Muscle layer of duodenum (tissue), 2 donors: Measurements from ENCODE around the gene CCL28.
"Not testable (repeated sequence)": the region's sequence is repeated elsewhere in the genome, so short reads cannot be mapped to it uniquely, and the experiment has no call there.

Experiments
- H3K27ac ChIP-seq: one replicate; pipeline ENCODE4 v1.7.0; 2013; ENCODE audit warnings: mild to moderate bottlenecking, low read length
- H3K27me3 ChIP-seq: one replicate; pipeline ENCODE4 v1.7.0; 2013; ENCODE audit warnings: low read depth, mild to moderate bottlenecking, control low read depth, low read length
- H3K36me3 ChIP-seq, 2 donors: one replicate each; pipeline ENCODE4 v1.7.0; 2013; ENCODE audit warnings: low read length in 2 of 2, control low read depth in 1 of 2, mild to moderate bottlenecking in 1 of 2; ENCODE audit not compliant: insufficient read depth in 2 of 2, control insufficient read depth in 1 of 2
- H3K4me1 ChIP-seq, 2 donors: one replicate each; pipeline ENCODE4 v1.7.0; 2013; ENCODE audit warnings: low read length in 2 of 2, mild to moderate bottlenecking in 2 of 2, control low read depth in 1 of 2, moderate library complexity in 1 of 2; ENCODE audit not compliant: insufficient read depth in 2 of 2, control insufficient read depth in 1 of 2
- H3K4me3 ChIP-seq, 2 donors: one replicate each; pipeline ENCODE4 v1.7.0; 2013; ENCODE audit warnings: low read length in 2 of 2, low read depth in 1 of 2, mild to moderate bottlenecking in 1 of 2
- H3K9me3 ChIP-seq, 2 donors: one replicate each; pipeline ENCODE4 v1.7.0; 2013; ENCODE audit warnings: low read length in 2 of 2, control low read depth in 1 of 2, mild to moderate bottlenecking in 1 of 2; ENCODE audit not compliant: control insufficient read depth in 1 of 2
- donor health status: healthy.

The CCL28 gene

GRCh38 chr5:43409809-43410271, 2.4 kb downstream of the CCL28 start:
- H3K4me1 ChIP-seq, result no peaks in the 10 kb centered on the region
- H3K9me3 ChIP-seq, result no peaks in the 10 kb centered on the region
- no peaks in the 10 kb centered on the region for H3K27me3 ChIP-seq
- H3K27ac ChIP-seq, result peak overlapping the region; percentile 71
- H3K36me3 ChIP-seq, result no peaks in the 10 kb centered on the region
- H3K4me3 ChIP-seq, result peak overlapping the region in 1 of 2 donors; percentile 45

- H3K27ac ChIP-seq, H3K9me3 ChIP-seq, H3K27me3 ChIP-seq, H3K4me3 ChIP-seq, H3K36me3 ChIP-seq, H3K4me1 ChIP-seq: not testable (repeated sequence)
Measured at GRCh38 chr5:43402524-43403066, 9.6 kb downstream of the CCL28 start.

GRCh38 chr5:43401827-43402226, 10.4 kb downstream of the CCL28 start:
- no peaks in the 10 kb centered on the region for H3K9me3 ChIP-seq
- no peak overlapping the region for H3K27ac ChIP-seq
- no peaks in the 10 kb centered on the region for H3K27me3 ChIP-seq
- H3K4me1 ChIP-seq, result no peaks in the 10 kb centered on the region
- H3K36me3 ChIP-seq, result no peaks in the 10 kb centered on the region
- no peak overlapping the region for H3K4me3 ChIP-seq

GRCh38 chr5:43400082-43400481, 12.1 kb downstream of the CCL28 start:
- no peaks in the 10 kb centered on the region for H3K9me3 ChIP-seq
- no peak overlapping the region for H3K27ac ChIP-seq
- no peaks in the 10 kb centered on the region for H3K4me1 ChIP-seq
- H3K4me3 ChIP-seq, result no peak overlapping the region
- no peaks in the 10 kb centered on the region for H3K36me3 ChIP-seq
- no peaks in the 10 kb centered on the region for H3K27me3 ChIP-seq

- no peaks in the 10 kb centered on the region for H3K9me3 ChIP-seq
- no peaks in the 10 kb centered on the region for H3K4me1 ChIP-seq
- no peaks in the 10 kb centered on the region for H3K36me3 ChIP-seq
- no peak overlapping the region for H3K27ac ChIP-seq
- H3K4me3 ChIP-seq, result peak overlapping the region; percentile 74 to 80
- H3K27me3 ChIP-seq, result no peaks in the 10 kb centered on the region
Measured at GRCh38 chr5:43396762-43397304, 15.4 kb downstream of the CCL28 start.

GRCh38 chr5:43390471-43390870, 21.7 kb downstream of the CCL28 start:
- H3K4me1 ChIP-seq, result peaks cover 0 to 7% of the 10 kb centered on the region in 2 donors
- H3K27ac ChIP-seq, result no peak overlapping the region
- H3K4me3 ChIP-seq, result no peak overlapping the region
- H3K9me3 ChIP-seq, result no peaks in the 10 kb centered on the region
- H3K36me3 ChIP-seq, result no peaks in the 10 kb centered on the region
- no peaks in the 10 kb centered on the region for H3K27me3 ChIP-seq

GRCh38 chr5:43389679-43390329, 22.4 kb downstream of the CCL28 start:
- no peaks in the 10 kb centered on the region for H3K36me3 ChIP-seq

GRCh38 chr5:43386960-43387362, 25.2 kb downstream of the CCL28 start:
- Histone ChIP-seq H3K4me3 (no peak overlapping the region), H3K27ac (no peak overlapping the region), H3K4me1 (peaks cover 0 to 7% of the 10 kb centered on the region in 2 donors), H3K36me3 (no peaks in the 10 kb centered on the region), H3K27me3 (no peaks in the 10 kb centered on the region), H3K9me3 (no peaks in the 10 kb centered on the region)

More at GRCh38 chr5:43389679-43390329, 22.4 kb downstream of the CCL28 start:
- no peaks in the 10 kb centered on the region for H3K27me3 ChIP-seq
- no peaks in the 10 kb centered on the region for H3K9me3 ChIP-seq
- peaks cover 0 to 7% of the 10 kb centered on the region in 2 donors for H3K4me1 ChIP-seq
- H3K4me3 ChIP-seq, result no peak overlapping the region
- no peak overlapping the region for H3K27ac ChIP-seq

GRCh38 chr5:43376496-43377140, 35.6 kb downstream of the CCL28 start:
- Histone ChIP-seq H3K27me3 (no peaks in the 10 kb centered on the region), H3K9me3 (no peaks in the 10 kb centered on the region), H3K36me3 (no peaks in the 10 kb centered on the region), H3K27ac (no peak overlapping the region), H3K4me3 (no peak overlapping the region), H3K4me1 (no peaks in the 10 kb centered on the region)

- Histone ChIP-seq H3K27me3 (no peaks in the 10 kb centered on the region), H3K36me3 (no peaks in the 10 kb centered on the region), H3K27ac (no peak overlapping the region), H3K9me3 (no peaks in the 10 kb centered on the region), H3K4me1 (no peaks in the 10 kb centered on the region), H3K4me3 (no peak overlapping the region)
Measured at GRCh38 chr5:43371821-43372220, 40.4 kb downstream of the CCL28 start.

GRCh38 chr5:43370352-43370751, 41.8 kb downstream of the CCL28 start:
- Histone ChIP-seq H3K4me1 (no peaks in the 10 kb centered on the region), H3K4me3 (no peak overlapping the region), H3K27me3 (no peaks in the 10 kb centered on the region), H3K9me3 (no peaks in the 10 kb centered on the region), H3K27ac (no peak overlapping the region), H3K36me3 (no peaks in the 10 kb centered on the region)
